ENCODE data around the gene U2AF2.

The U2AF2 gene

DNA sequence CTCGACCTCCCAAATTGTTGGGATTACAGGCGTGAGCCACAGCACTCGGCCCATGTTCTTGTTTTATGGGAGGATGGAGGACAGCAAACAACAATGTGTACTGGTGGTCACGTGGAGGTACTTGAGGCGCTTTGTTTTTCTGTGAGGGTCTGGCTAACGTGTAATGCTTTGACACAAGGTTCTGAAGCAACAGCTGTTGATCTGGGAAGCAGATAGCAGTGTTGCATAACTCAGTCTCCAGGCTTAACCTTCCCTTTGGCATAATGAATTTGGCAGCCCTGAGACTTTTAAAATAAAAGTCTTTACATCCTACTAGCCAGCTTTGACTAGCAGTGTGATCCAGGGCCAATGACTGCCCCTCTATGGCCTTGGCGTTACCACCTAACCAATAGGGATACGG is 21.0 kb upstream of the U2AF2 start:
- H3K36me3 ChIP-seq, result no peaks in the 10 kb centered on the region
- H3K27me3 ChIP-seq, result no peaks in the 10 kb centered on the region
- no peaks in the 10 kb centered on the region for H3K9me3 ChIP-seq
- DNase-seq, result no peak
- no peak overlapping the region; the same call in 1 of the 2 replicates for H3K4me3 ChIP-seq (ENCODE audit: low read depth, low read length)
- TF ChIP-seq, protein P1, sequence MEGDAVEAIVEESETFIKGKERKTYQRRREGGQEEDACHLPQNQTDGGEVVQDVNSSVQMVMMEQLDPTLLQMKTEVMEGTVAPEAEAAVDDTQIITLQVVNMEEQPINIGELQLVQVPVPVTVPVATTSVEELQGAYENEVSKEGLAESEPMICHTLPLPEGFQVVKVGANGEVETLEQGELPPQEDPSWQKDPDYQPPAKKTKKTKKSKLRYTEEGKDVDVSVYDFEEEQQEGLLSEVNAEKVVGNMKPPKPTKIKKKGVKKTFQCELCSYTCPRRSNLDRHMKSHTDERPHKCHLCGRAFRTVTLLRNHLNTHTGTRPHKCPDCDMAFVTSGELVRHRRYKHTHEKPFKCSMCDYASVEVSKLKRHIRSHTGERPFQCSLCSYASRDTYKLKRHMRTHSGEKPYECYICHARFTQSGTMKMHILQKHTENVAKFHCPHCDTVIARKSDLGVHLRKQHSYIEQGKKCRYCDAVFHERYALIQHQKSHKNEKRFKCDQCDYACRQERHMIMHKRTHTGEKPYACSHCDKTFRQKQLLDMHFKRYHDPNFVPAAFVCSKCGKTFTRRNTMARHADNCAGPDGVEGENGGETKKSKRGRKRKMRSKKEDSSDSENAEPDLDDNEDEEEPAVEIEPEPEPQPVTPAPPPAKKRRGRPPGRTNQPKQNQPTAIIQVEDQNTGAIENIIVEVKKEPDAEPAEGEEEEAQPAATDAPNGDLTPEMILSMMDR (IDR thresholded peaks at IDR 0.05; ENCODE audit: low read depth, low read length), result no peak
- H3K4me1 ChIP-seq, result no peaks in the 10 kb centered on the region

DNA sequence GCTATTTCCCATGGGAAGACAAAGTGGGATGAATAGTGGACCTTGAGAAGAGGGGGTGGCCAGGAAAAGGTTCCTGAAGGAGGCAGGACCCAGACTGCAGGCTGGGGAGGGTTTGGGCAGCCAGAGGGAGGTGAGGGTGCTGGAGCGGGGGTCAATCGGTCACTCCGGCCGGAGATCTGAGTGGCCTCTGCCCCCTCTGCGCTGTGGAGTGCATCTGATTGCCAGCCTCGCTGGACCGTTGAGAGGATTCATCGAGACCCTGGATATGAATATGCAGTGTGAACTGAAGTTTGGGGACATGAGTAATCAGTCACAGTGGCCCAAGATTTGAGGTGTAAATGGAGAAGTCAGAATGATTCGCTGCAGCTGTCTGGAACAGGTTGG is 19.5 kb upstream of the U2AF2 start:
- peaks cover 3% of the 10 kb centered on the region for H3K4me1 ChIP-seq
- no peaks in the 10 kb centered on the region for H3K9me3 ChIP-seq
- H3K27me3 ChIP-seq, result no peaks in the 10 kb centered on the region
- TF ChIP-seq, protein P1 (IDR thresholded peaks at IDR 0.05; ENCODE audit: low read depth, low read length), result no peak
- H3K36me3 ChIP-seq, result no peaks in the 10 kb centered on the region
- DNase-seq, result no peak
- peak overlapping the region; percentile 99 for H3K4me3 ChIP-seq (ENCODE audit: low read depth, low read length)

DNA sequence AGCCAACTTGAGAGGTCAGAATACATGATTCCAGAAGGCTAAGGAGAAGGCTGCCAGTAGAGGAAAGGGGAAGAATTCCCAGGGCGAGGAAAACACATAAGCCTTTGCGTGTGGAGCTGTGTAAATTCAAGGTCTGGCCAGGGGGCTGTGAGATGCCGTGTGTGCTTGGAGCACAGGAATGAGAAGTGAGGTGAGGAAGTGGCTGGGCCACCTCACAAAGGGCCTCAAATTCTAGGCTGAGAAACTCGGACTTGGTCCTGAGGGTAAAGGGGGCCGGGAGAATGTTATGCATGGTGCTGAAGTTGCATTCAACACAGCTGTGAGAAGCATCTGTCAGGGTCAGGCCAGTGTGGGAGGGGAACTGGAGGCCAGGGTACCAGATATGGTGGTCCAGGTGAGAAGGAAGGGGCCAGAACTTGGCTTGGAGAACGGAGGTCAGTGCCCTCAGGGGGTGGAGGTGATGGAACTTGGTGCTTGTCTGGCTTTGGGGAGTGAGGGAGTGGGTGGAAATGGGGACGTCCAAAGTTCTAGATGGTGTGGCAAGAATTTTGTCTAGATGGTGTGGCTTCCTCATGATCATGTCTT is 18.9 kb upstream of the U2AF2 start:
- TF ChIP-seq, protein P1 (IDR thresholded peaks at IDR 0.05; ENCODE audit: low read depth, low read length), result no peak
- no peak for DNase-seq
- Histone ChIP-seq H3K36me3 (no peaks in the 10 kb centered on the region), H3K9me3 (no peaks in the 10 kb centered on the region), H3K27me3 (no peaks in the 10 kb centered on the region), H3K4me3 (ENCODE audit: low read depth, low read length) (peak overlapping the region; percentile 99), H3K4me1 (peaks cover 6% of the 10 kb centered on the region)

DNA sequence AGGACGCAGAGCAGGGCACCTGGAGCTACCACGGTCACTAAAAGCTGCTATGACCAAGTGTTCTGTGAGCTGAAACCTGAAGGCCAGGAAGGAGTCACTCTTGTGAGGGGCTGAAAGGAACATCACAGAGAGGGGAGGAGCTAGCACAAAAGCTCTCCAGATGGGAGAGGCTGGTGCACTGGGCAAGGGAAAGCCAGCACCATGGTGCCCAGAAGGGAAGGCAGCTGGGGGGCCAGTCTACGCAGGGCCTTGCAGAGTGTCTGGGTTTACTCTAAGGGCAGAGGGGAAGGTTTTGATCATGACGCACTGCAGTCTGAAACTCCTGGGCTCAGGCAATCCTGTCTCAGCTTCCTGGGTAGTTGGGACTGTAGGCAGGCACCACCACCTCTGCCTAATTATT is 18.1 kb upstream of the U2AF2 start:
- H3K9me3 ChIP-seq, result no peaks in the 10 kb centered on the region
- TF ChIP-seq, protein P1 (IDR thresholded peaks at IDR 0.05; ENCODE audit: low read depth, low read length), result no peak
- no peaks in the 10 kb centered on the region for H3K36me3 ChIP-seq
- peaks cover 6% of the 10 kb centered on the region for H3K4me1 ChIP-seq
- H3K27me3 ChIP-seq, result no peaks in the 10 kb centered on the region
- no peak for DNase-seq
- H3K4me3 ChIP-seq (ENCODE audit: low read depth, low read length), result no peak overlapping the region

DNA sequence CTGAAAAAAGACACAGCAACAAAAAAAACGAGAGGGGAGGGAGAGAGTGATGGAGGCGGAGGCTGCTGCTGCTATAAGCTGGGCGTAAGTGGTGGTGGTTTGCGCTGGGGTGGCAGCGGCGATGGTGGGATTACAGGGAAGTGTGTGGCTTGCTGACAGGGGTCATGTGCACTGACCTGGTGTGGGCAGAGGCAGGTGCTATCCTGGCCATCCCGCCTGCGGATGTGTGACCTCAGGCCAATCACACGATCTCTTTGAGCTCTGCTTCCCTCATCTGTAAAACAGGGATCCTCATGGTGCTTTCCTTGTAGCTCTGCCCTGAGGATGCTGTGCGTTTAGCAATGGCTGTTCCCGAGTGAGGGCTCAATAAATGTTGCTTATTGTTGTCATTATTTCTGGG is 17.3 kb upstream of the U2AF2 start:
- Histone ChIP-seq H3K27me3 (no peaks in the 10 kb centered on the region), H3K9me3 (no peaks in the 10 kb centered on the region), H3K4me1 (peaks cover 6% of the 10 kb centered on the region), H3K4me3 (ENCODE audit: low read depth, low read length) (no peak overlapping the region), H3K36me3 (no peaks in the 10 kb centered on the region)
- DNase-seq, result no peak
- TF ChIP-seq, protein P1 (IDR thresholded peaks at IDR 0.05; ENCODE audit: low read depth, low read length), result no peak

DNA sequence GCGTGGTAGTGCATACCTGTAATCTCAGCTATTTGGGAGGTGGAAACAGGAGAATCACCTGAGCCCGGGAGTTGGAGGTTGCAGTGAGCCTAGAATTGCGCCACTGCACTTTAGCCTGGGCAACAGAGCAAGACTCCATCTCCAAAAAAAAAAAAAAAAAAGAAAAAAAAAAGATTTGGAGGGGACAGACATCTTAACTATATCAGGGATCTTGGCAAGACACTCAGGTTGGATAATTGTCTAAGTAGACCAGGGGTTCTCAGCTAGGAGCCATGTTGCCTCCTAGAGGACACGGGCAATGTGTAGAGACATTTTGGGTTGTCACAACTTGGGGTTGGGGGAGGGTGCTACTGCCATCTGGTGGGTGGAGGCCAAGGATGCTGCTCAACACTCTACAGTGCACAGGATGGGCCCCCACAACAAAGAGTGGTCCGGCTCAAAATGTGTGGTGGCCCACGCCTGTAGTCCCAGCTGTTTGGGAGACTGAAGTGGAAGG is 15.9 kb upstream of the U2AF2 start:
- peak; percentile 78 for DNase-seq
- TF ChIP-seq, protein P1 (IDR thresholded peaks at IDR 0.05; ENCODE audit: low read depth, low read length), result peak; percentile 80
- H3K36me3 ChIP-seq, result no peaks in the 10 kb centered on the region
- H3K4me3 ChIP-seq (ENCODE audit: low read depth, low read length), result no peak overlapping the region
- no peaks in the 10 kb centered on the region for H3K9me3 ChIP-seq
- H3K27me3 ChIP-seq, result no peaks in the 10 kb centered on the region
- peaks cover 6% of the 10 kb centered on the region for H3K4me1 ChIP-seq
